Memory B cell (primary cell): ENCODE measurements around the gene EXOC2.
"Not testable (repeated sequence)": the region's sequence is repeated elsewhere in the genome, so short reads cannot be mapped to it uniquely, and the experiment has no call there.

ENCODE experiments used
- ATAC-seq: fragments of 150-1000 bp; cut with Tn5 transposase; 2 replicates; pipeline ENCODE4 v1.10.0; 2021; ENCODE audit warnings: low read depth, mild to moderate bottlenecking, moderate library complexity
- DNase-seq, 2 donors: peaks; one replicate each; pipeline ENCODE4 v3.0.0; 2022; ENCODE audit warnings: low spot score in 2 of 2
- H3K27ac Mint-ChIP-seq: one replicate; pipeline ENCODE4 v1.8.0; 2022; ENCODE audit warnings: mild to moderate bottlenecking, moderate library complexity, mixed read lengths
- H3K27me3 Mint-ChIP-seq: one replicate; pipeline ENCODE4 v1.8.0; 2022; ENCODE audit warnings: mixed read lengths
- H3K36me3 Mint-ChIP-seq: one replicate; pipeline ENCODE4 v1.8.0; 2022; ENCODE audit warnings: mild to moderate bottlenecking, mixed read lengths
- H3K4me1 Mint-ChIP-seq: one replicate; pipeline ENCODE4 v1.8.0; 2022; ENCODE audit warnings: mixed read lengths
- H3K4me3 Mint-ChIP-seq: one replicate; pipeline ENCODE4 v1.8.0; 2022; ENCODE audit warnings: mild to moderate bottlenecking, moderate library complexity, mixed read lengths
- H3K9me3 Mint-ChIP-seq: one replicate; pipeline ENCODE4 v1.8.0; 2022; ENCODE audit warnings: mixed read lengths

EXOC2 gene

DNA sequence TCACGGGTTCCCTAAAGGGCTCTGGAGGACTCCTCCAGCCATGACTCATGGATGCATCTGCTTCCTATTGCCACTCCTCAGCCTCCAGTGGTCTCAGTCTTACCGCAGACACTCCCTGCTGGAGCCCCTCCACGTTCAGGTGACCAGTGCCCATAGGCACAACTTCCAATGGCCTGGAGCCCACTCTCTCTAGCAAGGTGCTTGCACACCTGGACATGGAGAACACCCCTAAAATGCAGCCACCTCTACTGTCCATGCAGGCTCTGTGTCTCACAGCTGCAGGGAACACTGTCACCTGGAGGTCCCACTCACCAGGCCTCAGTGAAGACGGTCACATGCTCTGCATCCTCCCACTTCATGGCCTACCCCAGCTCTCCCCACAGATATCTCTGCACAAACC lies 72.0 kb downstream of the EXOC2 start:
- DNase-seq, result no peak
- no peaks in the 10 kb centered on the region for H3K4me1 Mint-ChIP-seq
- H3K36me3 Mint-ChIP-seq, result peaks cover 30% of the 10 kb centered on the region
- no peaks in the 10 kb centered on the region for H3K27me3 Mint-ChIP-seq
- H3K27ac Mint-ChIP-seq, result no peak overlapping the region
- no peak for ATAC-seq
- H3K9me3 Mint-ChIP-seq, result no peaks in the 10 kb centered on the region
- H3K4me3 Mint-ChIP-seq, result no peak overlapping the region

- DNase-seq (no peak), ATAC-seq (no peak)
- H3K4me3 Mint-ChIP-seq, result no peak overlapping the region
- peaks cover 38% of the 10 kb centered on the region for H3K36me3 Mint-ChIP-seq
- H3K4me1 Mint-ChIP-seq, result no peaks in the 10 kb centered on the region
- H3K27ac Mint-ChIP-seq, result no peak overlapping the region
- H3K27me3 Mint-ChIP-seq, result no peaks in the 10 kb centered on the region
- no peaks in the 10 kb centered on the region for H3K9me3 Mint-ChIP-seq
Measured at GRCh38 chr6:620166-620565, 72.8 kb downstream of the EXOC2 start.

GRCh38 chr6:617456-618100 lies 75.4 kb downstream of the EXOC2 start:
- H3K27me3 Mint-ChIP-seq, result no peaks in the 10 kb centered on the region
- no peaks in the 10 kb centered on the region for H3K9me3 Mint-ChIP-seq
- H3K27ac Mint-ChIP-seq, result no peak overlapping the region
- H3K4me1 Mint-ChIP-seq, result no peaks in the 10 kb centered on the region
- DNase-seq (no peak), ATAC-seq (no peak)
- H3K36me3 Mint-ChIP-seq, result peaks cover 43% of the 10 kb centered on the region
- no peak overlapping the region for H3K4me3 Mint-ChIP-seq

DNA sequence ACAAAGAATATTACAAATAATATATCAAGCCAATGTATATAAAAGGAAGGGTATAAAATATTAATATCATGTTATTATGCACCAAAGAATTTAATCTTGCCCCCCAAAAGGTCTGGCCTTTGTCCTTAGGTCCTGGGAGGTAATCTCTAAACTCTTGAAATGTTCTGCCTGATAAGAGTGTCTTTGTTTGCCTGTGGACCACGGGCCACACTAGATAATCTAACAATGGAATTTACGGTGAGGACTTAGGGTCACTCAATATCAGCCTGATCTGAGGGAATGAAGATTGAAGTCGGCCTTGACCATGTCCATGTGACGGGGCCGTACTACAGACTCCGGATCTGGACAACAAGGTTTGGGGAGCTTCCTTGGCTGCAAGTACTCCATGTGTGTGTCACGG lies 79.0 kb downstream of the EXOC2 start:
- ATAC-seq (no peak), DNase-seq (no peak)
- Mint-ChIP-seq H3K27ac (no peak overlapping the region), H3K27me3 (no peaks in the 10 kb centered on the region), H3K4me1 (peaks cover 8% of the 10 kb centered on the region), H3K36me3 (peaks cover 32% of the 10 kb centered on the region), H3K4me3 (no peak overlapping the region), H3K9me3 (no peaks in the 10 kb centered on the region)

- no peak for ATAC-seq
- H3K9me3 Mint-ChIP-seq, result no peaks in the 10 kb centered on the region
- no peak for DNase-seq
- no peak overlapping the region for H3K27ac Mint-ChIP-seq
- no peak overlapping the region for H3K4me3 Mint-ChIP-seq
- H3K4me1 Mint-ChIP-seq, result peaks cover 8% of the 10 kb centered on the region
- peaks cover 28% of the 10 kb centered on the region for H3K36me3 Mint-ChIP-seq
- no peaks in the 10 kb centered on the region for H3K27me3 Mint-ChIP-seq
Measured at GRCh38 chr6:611928-612327, 81.0 kb downstream of the EXOC2 start.

DNA sequence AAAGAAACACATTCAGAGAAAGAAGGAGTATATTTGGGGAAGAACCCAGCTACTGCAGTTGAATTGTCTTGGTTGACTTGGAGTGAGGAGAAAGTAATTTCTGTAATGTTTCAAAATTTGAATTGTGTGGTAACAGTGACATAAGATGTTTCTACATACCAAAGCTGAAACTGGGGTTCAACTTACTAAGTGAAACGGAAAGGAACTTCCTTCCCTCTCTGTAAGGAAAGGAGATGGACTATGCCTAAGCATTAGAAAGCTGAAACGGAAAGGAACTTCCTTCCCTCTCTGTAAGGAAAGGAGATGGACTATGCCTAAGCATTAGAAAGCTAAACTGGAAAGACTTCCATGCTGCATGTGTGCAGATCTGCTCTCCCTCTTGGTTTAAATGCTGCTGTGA lies 82.1 kb downstream of the EXOC2 start:
- no peaks in the 10 kb centered on the region for H3K9me3 Mint-ChIP-seq
- ATAC-seq, result no peak
- no peak for DNase-seq
- H3K4me1 Mint-ChIP-seq, result peaks cover 8% of the 10 kb centered on the region
- H3K27ac Mint-ChIP-seq, result no peak overlapping the region
- no peak overlapping the region for H3K4me3 Mint-ChIP-seq
- peaks cover 32% of the 10 kb centered on the region for H3K36me3 Mint-ChIP-seq
- no peaks in the 10 kb centered on the region for H3K27me3 Mint-ChIP-seq

GRCh38 chr6:609905-610304 lies 83.0 kb downstream of the EXOC2 start:
- DNase-seq, result no peak
- Mint-ChIP-seq H3K4me3 (no peak overlapping the region), H3K27me3 (no peaks in the 10 kb centered on the region), H3K4me1 (peaks cover 11% of the 10 kb centered on the region), H3K27ac (no peak overlapping the region), H3K9me3 (no peaks in the 10 kb centered on the region), H3K36me3 (peaks cover 28% of the 10 kb centered on the region)
- ATAC-seq, result no peak

GRCh38 chr6:606829-607379 lies 86.0 kb downstream of the EXOC2 start:
- no peak overlapping the region for H3K4me3 Mint-ChIP-seq
- H3K27ac Mint-ChIP-seq, result no peak overlapping the region
- H3K9me3 Mint-ChIP-seq, result no peaks in the 10 kb centered on the region
- DNase-seq (no peak), ATAC-seq (no peak)
- no peaks in the 10 kb centered on the region for H3K27me3 Mint-ChIP-seq
- H3K4me1 Mint-ChIP-seq, result peaks cover 14% of the 10 kb centered on the region
- H3K36me3 Mint-ChIP-seq, result peaks cover 25% of the 10 kb centered on the region

DNA sequence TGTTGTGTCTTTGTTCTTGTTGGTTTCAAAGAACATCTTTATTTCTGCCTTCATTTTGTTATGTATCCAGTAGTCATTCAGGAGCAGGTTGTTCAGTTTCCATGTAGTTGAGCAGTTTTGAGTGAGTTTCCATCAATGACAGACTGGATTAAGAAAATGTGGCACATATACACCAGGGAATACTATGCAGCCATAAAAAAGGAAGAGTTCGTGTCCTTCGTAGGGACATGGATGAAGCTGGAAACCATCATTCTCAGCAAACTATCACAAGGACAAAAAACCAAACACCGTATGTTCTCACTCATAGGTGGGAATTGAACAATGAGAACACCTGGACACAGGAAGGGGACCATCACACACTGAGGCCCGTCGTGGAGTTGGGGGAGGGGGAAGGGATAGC lies 87.0 kb downstream of the EXOC2 start:
- not testable (repeated sequence) for ATAC-seq

DNA sequence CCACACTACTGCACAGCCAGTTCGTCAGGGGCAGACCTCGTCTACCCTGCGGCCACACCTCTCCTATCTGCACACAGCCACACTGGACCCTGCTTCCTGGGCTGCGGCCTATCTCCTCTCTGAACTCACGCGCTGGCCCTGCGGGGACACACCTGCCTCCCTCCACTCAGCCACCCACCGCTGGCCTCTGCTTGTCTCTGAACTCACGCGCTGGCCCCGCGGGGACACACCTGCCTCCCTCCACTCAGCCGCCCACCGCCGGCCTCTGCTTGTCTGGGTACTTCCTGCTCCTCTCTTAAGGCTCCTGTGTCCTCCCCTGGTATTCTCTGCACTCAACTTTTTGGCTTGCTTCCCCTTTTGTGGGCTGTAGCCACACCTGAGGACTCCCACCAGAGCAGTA lies 88.4 kb downstream of the EXOC2 start:
- DNase-seq (no peak), ATAC-seq (peak; percentile 70)
- no peak overlapping the region for H3K4me3 Mint-ChIP-seq
- peaks cover 23% of the 10 kb centered on the region for H3K36me3 Mint-ChIP-seq
- peaks cover 8% of the 10 kb centered on the region for H3K4me1 Mint-ChIP-seq
- H3K27me3 Mint-ChIP-seq, result no peaks in the 10 kb centered on the region
- no peaks in the 10 kb centered on the region for H3K9me3 Mint-ChIP-seq
- no peak overlapping the region for H3K27ac Mint-ChIP-seq

More for the DNA sequence above, 87.0 kb downstream of the EXOC2 start:
- H3K9me3 Mint-ChIP-seq, H3K27ac Mint-ChIP-seq, H3K4me1 Mint-ChIP-seq, DNase-seq, H3K4me3 Mint-ChIP-seq, H3K27me3 Mint-ChIP-seq: not testable (repeated sequence)
- H3K36me3 Mint-ChIP-seq, result peaks cover 25% of the 10 kb centered on the region

DNA sequence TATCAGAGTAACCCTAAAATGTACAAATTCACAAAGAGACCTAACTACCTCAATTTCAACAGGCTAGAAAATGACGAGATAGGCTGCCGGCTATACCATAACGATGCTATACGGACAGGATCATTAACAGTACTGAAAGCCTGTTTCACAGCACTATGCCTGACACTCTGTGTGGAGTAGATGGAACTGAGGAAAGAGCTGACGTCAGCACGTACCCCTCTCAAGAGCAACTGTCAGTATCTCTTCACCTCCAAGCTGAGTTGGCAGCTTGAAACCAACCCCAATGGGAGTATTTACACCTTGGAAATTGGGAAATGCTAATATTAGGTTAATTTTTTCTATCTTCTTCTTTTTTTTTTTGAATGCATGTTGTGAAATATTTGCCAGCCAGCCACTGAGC lies 89.7 kb downstream of the EXOC2 start:
- peaks cover 18% of the 10 kb centered on the region for H3K36me3 Mint-ChIP-seq
- DNase-seq, result no peak
- peaks cover 8% of the 10 kb centered on the region for H3K4me1 Mint-ChIP-seq
- H3K4me3 Mint-ChIP-seq, result no peak overlapping the region
- no peak overlapping the region for H3K27ac Mint-ChIP-seq
- ATAC-seq, result no peak
- H3K9me3 Mint-ChIP-seq, result no peaks in the 10 kb centered on the region
- H3K27me3 Mint-ChIP-seq, result no peaks in the 10 kb centered on the region

GRCh38 chr6:599576-600448 lies 93.1 kb downstream of the EXOC2 start:
- ATAC-seq (no peak), DNase-seq (no peak)
- Mint-ChIP-seq H3K27me3 (no peaks in the 10 kb centered on the region), H3K4me3 (no peak overlapping the region), H3K9me3 (no peaks in the 10 kb centered on the region), H3K36me3 (peaks cover 9% of the 10 kb centered on the region), H3K27ac (no peak overlapping the region), H3K4me1 (peaks cover 4% of the 10 kb centered on the region)

DNA sequence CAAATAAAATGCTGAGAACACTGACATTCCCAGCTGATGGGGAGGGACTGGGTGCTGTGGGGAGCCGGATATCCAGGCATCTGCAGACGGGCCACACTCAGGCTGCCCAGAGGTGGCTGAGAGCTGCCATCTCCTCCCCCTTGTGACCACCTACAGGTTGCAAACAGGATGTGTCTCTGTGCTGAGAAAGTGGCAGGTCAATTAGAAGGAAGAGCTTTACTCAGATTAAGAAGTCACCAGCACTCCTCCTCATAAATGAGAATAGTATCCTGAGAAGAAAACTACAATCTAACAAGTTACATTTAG lies 99.1 kb downstream of the EXOC2 start:
- ATAC-seq (no peak), DNase-seq (no peak)
- H3K36me3 Mint-ChIP-seq, result peaks cover 28% of the 10 kb centered on the region
- H3K27me3 Mint-ChIP-seq, result no peaks in the 10 kb centered on the region
- no peaks in the 10 kb centered on the region for H3K9me3 Mint-ChIP-seq
- H3K27ac Mint-ChIP-seq, result no peak overlapping the region
- H3K4me3 Mint-ChIP-seq, result no peak overlapping the region
- no peaks in the 10 kb centered on the region for H3K4me1 Mint-ChIP-seq

DNA sequence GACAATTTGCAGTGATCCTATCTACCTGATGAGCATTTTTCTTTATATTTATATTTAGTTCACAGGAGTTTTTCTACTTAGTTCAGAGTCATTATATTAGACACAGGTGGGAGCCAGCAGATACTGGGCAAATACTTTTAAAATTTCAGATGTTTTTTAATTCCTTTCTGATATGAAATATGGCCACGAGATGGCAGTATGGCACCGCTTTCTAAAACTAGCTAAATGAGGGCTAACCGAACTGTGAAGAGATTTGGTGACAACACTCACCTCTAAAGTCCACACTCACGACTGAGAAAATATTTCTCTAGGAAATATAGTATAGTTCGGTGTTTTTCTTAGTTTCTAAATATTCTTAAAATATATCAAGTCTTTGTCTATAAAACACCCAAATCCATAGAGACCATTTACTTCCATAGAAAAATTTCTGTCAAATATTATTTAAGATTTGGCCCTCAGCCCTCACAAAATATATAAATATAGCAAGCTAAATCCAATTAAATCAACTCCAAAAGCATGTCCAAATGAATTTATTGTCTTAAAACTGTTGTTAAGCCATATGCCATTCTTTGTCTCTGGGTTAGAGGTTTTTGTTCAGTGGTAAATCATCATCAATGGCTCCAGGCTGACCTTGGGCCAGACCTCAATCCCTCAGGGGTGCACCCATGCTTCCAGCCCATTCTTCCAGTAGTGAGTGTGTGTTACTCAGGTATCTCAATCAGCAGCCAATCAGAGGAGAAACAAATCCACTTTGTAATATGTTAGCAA lies 99.6 kb downstream of the EXOC2 start:
- no peaks in the 10 kb centered on the region for H3K9me3 Mint-ChIP-seq
- ATAC-seq, result peak; percentile 52
- no peak overlapping the region for H3K4me3 Mint-ChIP-seq
- H3K27me3 Mint-ChIP-seq, result no peaks in the 10 kb centered on the region
- no peak overlapping the region for H3K27ac Mint-ChIP-seq
- no peaks in the 10 kb centered on the region for H3K4me1 Mint-ChIP-seq
- DNase-seq, result peak; percentile 61 to 67
- H3K36me3 Mint-ChIP-seq, result peaks cover 28% of the 10 kb centered on the region
